Measurements from ENCODE around the gene RMND5B.
"Not testable (repeated sequence)": the region's sequence is repeated elsewhere in the genome, so short reads cannot be mapped to it uniquely, and the experiment has no call there.

Gene RMND5B

DNA sequence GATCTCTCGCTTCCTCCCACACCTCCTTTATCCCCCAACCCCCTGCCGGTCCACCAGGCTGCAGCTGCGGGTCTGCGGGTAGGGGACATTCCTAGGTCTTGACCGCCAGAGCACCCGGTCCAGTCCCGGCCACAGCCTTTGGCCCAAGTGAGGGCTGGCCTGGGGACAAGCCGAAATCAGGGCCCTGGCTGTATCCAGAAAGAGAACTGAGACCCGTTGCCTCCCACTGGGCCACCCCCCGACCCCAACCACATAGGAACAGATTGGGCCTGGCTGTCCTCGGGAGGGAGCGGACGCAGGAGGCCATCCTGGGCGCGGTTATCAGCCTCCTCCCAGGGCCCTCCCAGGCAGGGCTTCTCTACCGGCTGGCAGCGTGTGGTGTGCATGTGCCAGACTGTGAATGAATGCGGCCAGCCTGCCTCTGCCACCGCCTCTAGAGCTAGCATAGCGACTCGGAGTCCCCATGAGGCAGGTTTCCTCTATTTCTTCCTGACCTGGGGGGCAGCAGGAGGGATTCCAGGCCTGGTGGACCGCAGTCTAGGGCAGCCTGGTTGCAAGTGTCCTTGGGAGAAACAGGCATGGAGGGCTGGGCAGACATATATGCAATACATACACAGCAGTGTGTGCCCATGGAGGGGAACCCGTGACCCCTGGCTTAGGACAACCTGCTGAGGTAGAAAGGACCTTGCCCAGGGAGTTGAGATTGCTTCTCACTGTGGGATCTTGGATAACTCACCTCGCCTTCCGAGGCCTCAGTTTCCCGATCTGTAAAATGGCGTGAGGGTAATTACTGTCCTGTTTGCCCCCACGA, 16.3 kb upstream of the RMND5B start:
- no peak for DNase-seq

DNA sequence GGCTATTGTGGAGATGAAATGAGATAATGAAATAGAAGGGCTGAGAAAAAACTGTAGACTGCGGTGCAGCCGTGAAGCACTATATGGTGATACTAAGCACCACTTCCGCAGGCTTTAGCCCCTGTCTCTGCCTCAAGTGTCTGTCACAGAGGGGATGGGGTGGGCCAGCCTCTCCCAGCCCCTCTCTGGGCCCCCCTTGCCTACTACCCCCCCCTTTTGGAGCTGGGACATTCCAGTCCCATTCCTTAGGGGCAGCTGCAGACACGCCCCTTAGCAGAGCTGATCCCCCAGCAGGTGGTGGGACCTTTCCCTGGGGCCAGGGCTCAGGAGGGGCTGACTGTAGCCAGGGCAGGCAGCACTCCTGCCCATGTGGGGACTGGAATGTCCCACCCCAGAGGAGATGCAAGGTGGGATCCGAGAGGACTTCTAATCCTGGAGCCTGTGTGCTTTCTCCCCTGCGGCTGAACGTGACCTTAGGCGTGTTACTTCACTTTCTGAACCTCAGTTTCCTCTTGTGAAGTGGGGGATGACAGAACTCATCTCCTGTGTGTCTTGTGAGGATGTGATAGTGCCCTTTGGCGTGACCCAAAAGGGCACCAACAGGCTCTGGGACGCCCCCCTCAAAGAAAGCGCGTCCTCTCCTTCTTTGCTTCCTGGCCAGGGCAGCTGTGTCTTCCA, 15.5 kb upstream of the RMND5B start:
- DNase-seq, result no peak

DNA sequence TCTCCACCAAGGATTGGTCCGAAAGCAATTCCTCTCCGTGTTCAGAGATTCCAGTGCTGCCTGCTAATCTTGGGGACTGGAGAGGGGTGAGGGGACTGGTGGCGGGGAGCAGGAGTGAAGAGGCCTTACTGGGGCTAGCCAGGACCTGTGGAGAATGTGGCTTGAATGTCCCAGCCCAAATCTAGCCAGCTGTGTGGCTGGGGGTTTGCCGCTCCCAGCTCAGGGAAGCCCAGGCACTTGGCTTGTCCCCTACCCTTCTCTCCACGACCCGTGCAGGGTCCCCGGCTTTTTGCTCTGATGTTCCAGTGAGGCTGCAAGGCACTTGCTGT, 15.0 kb upstream of the RMND5B start:
- no peak for DNase-seq

DNA sequence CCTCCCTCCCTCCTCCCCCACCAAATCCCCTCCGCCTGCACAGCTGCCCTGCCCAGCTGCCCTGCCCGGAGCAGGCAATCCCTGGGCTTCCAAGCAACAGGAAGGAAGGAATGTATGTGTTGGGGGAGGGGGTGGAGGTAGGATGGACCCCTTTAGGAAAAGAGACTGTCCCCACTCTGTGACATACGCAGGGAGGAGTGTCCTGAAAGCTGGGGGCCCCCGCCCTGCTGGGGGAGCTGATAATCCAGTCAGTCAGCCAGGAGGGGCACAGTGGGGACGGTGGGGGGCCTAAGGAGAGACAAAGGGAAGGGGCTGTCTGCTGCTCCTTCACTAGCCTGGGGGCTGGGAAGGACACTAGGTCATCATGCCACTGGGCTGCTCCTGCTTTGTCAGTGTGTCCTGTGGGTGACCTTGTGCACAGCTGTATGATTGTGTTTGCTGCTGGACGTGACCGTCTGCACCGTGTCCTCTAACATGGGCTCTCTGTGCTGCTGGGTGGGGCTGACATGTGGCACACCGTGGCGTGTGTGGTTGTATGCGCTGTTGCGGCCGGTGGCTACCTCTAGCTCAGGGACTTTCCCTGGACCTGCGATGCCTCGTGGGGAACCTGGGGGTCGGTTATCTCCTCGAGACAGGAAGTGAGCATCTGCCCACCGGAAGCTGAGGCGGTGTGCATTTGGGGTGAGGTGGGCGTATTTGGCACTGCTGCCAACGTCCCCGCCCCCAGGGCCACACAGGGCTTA, 14.5 kb upstream of the RMND5B start:
- no peak for DNase-seq

DNA sequence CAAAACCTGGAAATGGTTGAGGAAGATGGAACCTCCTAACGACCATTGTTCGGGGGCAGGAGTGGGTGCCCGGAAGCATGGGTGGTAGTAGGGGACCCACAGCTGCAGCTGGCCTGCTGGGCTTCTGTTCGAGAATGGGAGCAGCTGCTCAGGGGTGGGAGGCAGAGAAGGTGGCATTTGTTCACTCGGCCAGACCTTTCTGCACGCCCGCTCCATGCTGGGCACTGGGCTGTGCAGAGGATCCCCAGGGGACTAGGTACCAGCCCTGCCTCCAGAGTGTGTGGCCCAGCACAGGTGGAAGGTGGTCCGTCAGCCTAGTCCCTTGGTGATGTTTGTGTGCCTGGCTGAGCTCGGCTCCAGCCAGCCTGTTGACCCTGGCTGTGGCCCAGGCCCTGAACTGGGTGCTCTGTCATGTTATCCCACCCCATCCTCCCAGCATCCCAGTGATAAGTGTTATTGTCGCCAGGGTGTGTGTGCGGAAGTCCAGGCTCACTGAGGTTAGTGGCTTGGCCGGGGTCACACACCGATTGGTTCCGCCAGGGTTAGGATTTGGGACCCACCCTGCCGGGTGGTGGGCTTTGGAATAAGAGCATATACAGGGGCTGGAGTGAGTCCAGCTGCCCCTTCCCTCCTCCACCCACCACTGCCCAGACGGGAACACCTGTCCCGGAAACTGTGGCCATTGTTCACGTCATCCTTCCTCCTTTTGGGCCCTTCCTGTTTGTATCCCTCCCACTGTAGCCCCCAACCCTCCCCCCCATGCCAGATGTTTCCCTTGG, 12.7 kb upstream of the RMND5B start:
- DNase-seq, result no peak

DNA sequence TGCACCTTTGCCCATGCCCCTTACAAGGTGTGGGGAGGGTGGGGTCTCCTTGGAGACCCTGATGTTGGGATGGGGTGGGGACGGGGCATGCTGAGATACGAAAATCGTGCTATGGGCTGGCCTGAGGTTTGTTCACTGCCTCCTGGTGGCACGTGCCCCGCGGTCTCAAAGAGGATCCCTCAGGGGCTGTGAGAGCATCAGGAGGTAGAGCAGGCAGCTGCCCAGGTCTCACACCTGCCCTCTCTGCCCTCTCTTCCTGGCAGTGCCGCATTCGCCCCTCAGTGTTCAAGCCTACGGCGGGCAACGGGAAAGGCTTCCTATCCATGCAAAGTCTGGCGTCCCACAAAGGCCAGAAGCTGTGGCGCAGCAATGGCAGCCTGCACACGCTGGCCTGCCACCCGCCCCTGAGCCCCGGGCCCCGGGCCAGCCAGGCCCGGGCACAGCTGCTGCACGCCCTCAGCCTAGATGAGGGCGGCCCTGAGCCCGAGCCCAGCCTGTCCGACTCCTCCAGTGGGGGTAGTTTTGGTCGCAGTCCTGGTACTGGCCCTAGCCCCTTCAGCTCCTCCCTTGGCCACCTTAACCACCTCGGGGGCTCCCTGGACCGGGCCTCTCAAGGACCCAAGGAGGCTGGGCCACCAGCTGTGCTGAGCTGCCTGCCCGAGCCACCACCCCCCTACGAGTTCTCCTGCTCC, 10.8 kb upstream of the RMND5B start:
- DNase-seq, result no peak

DNA sequence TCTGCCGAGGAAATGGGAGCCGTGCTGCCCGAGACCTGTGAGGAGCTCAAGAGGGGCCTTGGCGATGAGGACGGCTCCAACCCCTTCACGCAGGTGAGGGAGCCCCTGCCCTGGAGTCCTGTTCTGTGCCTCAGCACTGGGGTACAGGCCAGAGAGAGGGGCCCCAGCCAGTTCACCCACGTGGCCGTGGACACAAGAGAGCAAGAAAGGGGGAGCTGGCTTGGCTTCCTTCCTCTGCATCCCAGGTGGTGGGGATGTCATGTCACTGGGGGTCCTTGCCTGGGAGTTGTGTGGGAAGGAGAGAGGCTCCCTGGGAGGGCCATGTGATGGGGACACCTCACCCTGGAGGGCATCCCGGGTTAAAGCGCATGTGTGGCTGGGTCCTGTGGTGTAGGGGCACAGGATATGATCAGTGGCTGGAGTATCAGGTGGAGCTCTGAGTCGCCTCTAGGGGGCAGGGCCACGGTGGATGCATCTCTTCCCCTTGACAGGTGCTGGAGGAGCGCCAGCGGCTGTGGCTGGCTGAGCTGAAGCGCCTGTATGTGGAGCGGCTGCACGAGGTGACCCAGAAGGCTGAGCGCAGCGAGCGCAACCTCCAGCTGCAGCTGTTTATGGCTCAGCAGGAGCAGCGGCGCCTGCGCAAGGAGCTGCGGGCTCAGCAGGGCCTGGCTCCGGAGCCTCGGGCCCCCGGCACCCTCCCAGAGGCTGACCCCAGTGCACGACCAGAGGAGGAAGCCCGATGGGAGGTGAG, 10.0 kb upstream of the RMND5B start:
- peak; percentile 16 for DNase-seq

DNA sequence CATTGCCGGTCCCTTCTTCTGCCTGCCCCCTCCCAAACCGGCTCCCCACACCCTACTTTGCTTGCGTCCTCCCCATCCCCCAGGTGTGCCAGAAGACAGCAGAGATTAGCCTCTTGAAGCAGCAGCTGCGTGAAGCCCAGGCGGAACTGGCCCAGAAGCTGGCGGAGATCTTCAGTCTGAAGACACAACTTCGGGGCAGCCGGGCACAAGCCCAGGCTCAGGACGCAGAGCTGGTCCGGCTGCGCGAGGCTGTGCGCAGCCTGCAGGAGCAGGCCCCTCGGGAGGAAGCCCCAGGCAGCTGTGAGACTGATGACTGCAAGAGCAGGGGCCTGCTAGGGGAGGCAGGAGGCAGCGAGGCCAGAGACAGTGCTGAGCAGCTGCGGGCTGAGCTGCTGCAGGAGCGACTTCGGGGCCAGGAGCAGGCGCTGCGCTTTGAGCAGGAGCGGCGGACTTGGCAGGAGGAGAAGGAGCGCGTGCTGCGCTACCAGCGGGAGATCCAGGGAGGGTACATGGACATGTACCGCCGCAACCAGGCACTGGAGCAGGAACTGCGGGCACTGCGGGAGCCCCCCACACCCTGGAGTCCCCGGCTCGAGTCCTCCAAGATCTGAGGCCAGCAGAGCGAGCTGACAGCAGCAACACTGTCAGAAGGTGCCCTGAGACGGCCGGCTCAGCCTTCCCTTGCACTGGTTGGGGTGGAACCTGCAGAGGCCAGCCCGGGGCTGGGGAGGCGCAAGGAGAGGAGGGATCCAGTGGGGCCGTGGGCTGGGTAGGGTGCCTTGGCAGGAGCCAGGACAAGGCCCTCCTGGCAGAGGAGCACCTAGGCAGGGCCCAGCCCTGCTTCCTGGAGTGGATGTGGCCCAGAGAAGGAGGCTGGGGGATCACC, 9.2 kb upstream of the RMND5B start:
- DNase-seq, result no peak

DNA sequence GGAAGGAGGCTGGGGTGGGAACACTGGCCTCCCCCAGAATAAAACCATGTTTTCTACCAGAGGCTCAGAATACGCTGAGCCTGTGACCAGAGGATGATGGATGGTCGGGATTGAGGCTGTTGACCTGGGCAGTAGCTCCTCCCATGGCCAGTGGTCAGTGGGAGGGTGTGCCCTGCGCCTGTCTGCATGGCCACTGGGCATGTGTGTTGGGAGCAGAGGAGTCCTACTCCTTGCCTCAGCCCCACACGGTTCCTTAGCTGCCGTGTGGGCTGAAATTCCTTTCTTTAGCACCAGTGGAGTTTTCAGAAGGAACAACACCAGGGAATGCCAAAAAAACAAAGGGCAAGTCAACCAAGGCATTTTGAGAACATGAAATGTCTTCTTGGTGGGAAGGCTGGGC, 8.5 kb upstream of the RMND5B start:
- no peak for DNase-seq

DNA sequence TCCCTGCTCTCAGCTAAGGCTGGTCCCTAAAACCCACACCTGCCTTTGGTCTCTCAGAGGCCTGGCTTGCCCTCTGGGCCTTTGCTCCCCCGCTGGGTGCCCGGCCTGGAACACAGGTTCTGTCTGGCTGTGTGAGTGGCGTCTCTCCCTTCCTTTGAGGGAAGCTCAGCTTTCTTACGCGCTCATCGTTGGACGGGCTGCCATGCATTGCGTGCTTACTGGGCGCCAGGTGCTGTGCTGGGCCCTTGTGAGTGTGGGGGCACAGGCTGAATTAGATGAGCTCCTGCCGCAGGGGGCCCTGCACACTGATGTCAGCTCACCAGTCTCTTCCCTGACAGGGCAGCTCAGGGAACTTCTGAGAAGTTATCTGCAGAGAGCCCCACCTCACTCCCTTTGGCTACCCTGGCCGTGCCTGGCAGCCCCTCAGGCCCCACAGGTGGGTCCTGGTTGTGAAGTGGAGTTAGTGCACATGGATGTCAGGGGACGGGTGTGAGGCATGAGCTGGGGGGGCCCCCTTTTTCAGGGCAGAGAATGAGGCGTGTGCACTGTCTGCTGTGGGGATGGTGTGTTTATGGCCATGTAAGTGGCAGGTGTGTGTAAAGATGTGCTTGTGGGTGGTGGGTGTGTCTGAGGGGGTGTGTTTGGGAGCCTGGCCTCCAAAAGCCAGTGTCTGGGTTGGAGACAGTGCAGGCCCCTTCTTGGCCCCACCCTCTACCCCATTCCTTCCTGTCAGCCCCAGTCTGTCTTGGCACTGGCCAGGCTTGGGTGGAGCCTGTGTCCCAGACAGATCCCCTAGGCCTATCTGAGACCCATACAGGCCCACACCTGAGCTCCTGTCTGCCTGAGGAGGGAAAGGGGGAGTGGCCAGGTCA, 7.5 kb upstream of the RMND5B start:
- DNase-seq, result no peak

DNA sequence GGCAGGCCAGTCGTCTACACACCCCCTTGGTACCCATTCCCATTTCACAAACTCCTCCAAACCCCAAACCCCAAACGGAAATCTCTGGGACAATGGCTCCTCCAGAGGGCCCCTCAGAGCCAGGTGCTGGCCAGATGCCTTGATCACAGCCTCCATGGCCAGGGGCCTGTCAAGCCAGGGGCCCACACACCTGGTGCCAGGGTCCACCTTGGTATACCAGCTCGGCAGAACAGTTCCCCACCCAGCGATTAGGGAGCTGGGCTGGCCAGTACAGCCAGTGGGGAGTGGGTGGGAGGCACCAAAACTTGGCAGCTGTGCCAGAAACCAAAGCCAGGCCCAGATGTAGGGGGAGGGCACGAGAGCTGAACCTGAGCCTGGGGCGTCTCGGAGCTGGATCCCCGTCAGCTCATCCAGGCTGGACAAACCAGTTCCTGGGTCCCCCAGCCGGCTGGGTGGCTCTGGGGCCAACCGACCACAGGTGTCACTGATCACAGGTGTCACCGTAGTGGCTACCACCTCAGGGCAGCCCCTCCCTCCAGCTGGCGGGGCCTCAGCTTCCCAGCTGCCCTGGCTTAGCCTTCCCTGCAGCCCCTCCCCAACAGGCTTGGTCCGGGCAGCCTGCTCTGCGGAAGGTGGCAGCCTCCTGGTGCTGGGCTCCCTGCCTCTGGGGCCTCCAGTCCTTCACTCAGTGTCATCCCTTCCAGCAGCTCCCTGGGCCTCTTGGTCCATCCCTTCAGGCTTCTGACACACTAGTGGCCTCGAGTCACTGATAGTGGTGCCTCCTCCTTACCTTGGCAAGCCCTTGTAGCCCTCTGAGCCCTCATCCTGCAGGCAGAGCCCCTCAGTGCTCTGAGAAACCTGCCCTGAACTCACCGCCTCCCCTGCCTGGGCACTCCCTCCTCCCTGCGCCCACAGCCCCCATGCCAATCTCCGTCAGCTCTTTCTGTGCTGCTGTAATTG, 6.6 kb upstream of the RMND5B start:
- no peak for DNase-seq

DNA sequence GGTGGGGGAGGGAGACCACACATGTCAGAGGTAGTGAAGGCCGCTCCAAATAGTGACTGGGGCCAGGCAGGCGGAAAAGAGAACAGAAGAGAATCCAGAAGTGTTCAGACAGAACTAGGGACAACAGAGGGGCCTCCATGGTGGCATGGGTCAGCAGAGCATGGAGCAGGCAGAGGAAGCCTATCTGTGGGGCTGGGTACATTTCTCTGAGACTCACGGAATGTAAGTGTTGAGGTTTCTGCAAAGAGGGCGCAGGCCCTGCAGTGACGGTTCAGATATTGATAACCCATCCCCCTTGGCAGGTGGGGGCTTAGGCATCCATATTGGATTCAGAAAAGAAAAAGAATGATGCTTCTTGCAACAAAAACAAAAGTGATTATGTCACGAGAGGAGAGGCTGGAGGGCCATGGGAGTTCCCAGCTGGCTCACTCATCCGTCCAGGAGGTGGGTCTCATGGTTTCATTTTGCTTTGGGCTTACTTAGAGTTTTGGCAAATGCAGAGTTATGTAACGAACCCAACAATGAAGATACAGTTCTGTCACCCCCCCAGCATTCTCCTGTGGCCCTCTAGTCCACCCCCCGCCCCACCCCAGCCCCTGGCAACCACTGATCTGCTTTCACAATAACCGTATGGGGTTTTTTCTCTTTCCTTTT, 5.4 kb upstream of the RMND5B start:
- DNase-seq, result no peak

DNA sequence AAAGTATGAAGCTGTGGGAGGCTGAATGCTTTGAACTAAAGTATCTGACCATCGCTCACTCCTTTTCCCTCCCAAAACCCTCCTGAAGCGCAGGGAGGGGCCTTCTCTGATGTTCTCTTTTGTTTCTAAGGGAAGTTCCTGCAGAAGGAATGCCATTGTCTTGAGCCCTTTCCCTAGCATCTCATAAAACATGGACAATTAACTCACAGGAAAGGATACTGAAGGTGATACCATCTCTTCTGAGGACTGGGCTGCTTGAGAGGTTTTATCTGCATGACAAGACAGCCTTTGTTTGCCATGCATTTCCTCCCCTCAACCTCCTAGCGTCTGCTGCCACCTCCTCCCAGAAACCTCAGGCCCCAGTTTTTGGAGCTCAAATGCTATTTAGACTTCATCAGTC, 4.3 kb upstream of the RMND5B start:
- no peak for DNase-seq

DNA sequence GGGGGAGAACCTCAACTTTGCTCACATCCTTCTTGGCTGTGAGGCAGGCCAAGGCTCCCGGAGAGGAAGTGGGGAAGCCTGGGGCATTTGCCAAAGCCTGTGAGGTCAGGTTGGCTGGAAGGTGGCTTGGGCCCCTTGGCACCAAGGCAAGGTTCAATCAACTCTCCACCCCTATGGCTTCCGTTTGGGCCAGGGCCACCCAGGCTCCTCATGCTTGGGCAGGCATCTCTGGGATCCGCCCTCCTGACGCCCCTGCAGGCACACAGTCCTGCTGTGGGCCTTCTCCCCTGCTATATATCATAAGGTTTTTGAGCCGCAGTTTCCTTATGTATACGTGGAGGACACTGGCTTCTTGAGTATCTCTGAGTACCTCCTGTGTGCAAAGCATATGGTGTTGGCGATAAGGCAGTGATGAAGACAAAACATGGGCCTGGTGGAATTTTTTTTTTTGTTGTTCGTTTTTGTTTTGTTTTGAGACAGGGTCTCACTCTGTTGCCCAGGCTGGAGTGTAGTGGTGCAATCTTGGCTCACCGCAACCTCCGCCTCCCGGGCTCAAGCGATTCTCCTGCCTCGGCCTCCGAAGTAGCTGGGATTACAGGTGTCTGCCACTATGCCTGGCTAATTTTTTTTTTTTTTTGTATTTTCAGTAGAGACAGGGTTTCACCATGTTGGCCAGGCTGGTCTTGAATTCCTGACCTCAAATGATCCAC, 3.4 kb upstream of the RMND5B start:
- DNase-seq, result not testable (repeated sequence)

DNA sequence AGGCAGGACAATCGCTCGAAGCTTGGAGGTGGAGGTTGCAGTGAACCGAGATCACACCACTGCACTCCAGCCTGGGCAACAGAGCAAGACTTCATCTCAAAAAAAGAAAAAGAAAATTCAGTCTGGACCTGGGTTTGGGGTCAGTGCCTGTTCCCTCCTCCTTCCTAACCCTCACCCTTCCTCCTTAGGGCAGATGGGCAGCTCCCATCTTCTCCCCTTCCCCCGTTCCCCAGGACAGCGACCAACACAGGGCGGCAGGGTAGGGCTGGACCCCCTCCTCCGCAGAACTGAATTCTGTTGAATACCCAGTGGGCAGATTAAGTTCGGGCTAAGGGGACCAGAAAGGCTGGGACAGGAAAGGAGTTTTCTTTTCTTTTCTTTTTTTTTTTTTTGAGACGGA, 1.5 kb upstream of the RMND5B start:
- DNase-seq, result no peak

DNA sequence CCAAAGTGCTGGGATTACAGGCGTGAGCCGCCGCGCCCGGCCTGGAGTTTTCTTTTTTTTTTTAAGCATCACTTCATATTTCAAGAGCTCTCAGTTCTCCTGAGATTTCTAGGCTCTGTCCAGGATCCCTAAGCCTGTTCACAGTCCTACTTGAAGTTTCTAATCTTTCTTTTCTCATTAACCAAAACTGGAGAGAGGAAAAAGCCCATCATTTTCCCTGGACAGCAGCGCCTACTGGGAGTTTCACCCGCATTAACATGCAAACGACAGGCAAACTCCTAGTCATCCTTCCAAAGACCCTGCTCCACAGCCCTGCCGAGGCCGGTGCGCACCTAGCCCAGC, 609 bp upstream of the RMND5B start:
- peak; percentile 23 for DNase-seq

DNA sequence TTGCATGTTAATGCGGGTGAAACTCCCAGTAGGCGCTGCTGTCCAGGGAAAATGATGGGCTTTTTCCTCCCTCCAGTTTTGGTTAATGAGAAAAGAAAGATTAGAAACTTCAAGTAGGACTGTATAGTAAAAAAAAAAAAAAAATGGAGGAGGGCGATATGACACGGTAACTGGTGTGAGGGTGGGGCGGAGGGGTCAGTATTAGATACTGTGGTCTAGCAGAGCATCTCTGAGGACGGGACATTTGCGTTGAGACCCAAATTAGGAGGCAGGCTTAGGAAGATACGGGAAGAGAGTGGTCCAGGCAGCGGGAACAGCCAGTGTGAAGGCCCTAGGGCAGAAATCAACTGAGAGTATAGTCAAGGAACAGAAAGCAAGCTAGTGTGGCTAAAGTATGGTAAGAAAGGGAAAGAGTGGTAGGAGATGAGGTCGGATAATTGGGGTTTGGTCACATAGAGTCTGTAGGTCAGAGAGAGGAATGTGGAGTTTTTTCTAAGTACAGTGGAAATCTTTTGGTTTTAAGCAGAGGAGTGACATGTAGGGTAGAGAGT, 707 bp downstream of the RMND5B start:
- DNase-seq, result no peak

All from EL (cell line).